HEK293 (cell line): ENCODE measurements around the gene TMEM184C.

Source experiments
- CTCF ChIA-PET: fragments of 350-600 bp; formaldehyde crosslinking; extraction: SDS; loops from one replicate; lab custom pipeline; 2021; ENCODE audit warnings: antibody characterized with exemption; lab: Yijun Ruan, JAX
- POLR2A ChIA-PET: fragments of 300-600 bp; formaldehyde crosslinking; extraction: SDS; loops from one replicate; lab custom pipeline; 2020; ENCODE audit warnings: antibody characterized with exemption, inconsistent platforms; lab: Yijun Ruan, JAX
- H3K27ac ChIP-seq: fragments of 200-500 bp; sonication (Bioruptor generic); 2 replicates; pipeline ENCODE4 v1.5.1; 2014; ENCODE audit warnings: low read depth, low read length, control low read depth, inconsistent platforms; ENCODE audit errors: extremely low read depth
- H3K36me3 ChIP-seq, 2 experiments: fragments of 200-500 bp in 1 of 2; sonication (Bioruptor generic) in 1 of 2; 1 replicate in 1 of 2; 2 replicates in 1 of 2; pipeline ENCODE4 v1.5.1; 2014 to 2017; ENCODE audit warnings: inconsistent platforms in 2 of 2, low read length in 2 of 2; ENCODE audit not compliant: control insufficient read depth in 2 of 2, insufficient read depth in 1 of 2
- H3K4me1 ChIP-seq: fragments of 200-500 bp; sonication (Bioruptor generic); 2 replicates; pipeline ENCODE4 v1.5.1; 2014; ENCODE audit warnings: mild to moderate bottlenecking, low read length, inconsistent platforms; ENCODE audit not compliant: control insufficient read depth, insufficient read depth
- H3K4me3 ChIP-seq: 2 replicates; pipeline ENCODE4 v1.5.1; 2011; ENCODE audit warnings: low read depth, mild to moderate bottlenecking, control low read depth, low read length, moderate library complexity
- H3K9me3 ChIP-seq: fragments of 200-500 bp; sonication (Bioruptor generic); 2 replicates; pipeline ENCODE4 v1.5.1; 2014; ENCODE audit warnings: low read depth, low read length, inconsistent platforms; ENCODE audit not compliant: control insufficient read depth, insufficient read depth
- PRDM4 ChIP-seq: fragments of 450-650 bp; formaldehyde crosslinking; IDR thresholded peaks from 2 replicates; pipeline ENCODE4 v1.5.1; 2017; ENCODE audit warnings: missing biosample characterization, missing genetic modification characterization
- ZBTB26 ChIP-seq: fragments of 450-650 bp; formaldehyde crosslinking; optimal IDR thresholded peaks from 2 replicates; pipeline ENCODE3; 2016; ENCODE audit warnings: missing biosample characterization, mild to moderate bottlenecking, missing genetic modification characterization
- ZBTB7A ChIP-seq: fragments of 450-650 bp; formaldehyde crosslinking; IDR thresholded peaks from 2 replicates; pipeline ENCODE4 v1.5.1; 2016; ENCODE audit warnings: low read depth, missing biosample characterization, missing genetic modification characterization
- ZEB2 ChIP-seq: fragments of 450-650 bp; formaldehyde crosslinking; IDR thresholded peaks from 2 replicates; pipeline ENCODE4 v1.5.1; 2016; ENCODE audit warnings: missing biosample characterization, missing genetic modification characterization
- ZFP37 ChIP-seq: fragments of 450-650 bp; formaldehyde crosslinking; IDR thresholded peaks from 2 replicates; pipeline ENCODE4 v1.5.1; 2016; ENCODE audit warnings: missing biosample characterization, missing genetic modification characterization
- ZNF114 ChIP-seq: fragments of 450-650 bp; formaldehyde crosslinking; IDR thresholded peaks from 2 replicates; pipeline ENCODE4 v1.5.0; 2017; ENCODE audit warnings: missing biosample characterization, missing genetic modification characterization
- ZNF341 ChIP-seq: fragments of 450-650 bp; formaldehyde crosslinking; IDR thresholded peaks from 2 replicates; pipeline ENCODE4; 2016; ENCODE audit warnings: low read depth, missing biosample characterization, missing genetic modification characterization
- ZNF350 ChIP-seq: fragments of 450-650 bp; formaldehyde crosslinking; IDR thresholded peaks from 2 replicates; pipeline ENCODE4 v1.5.0; 2017; ENCODE audit warnings: missing biosample characterization, mild to moderate bottlenecking, missing genetic modification characterization
- ZNF391 ChIP-seq: fragments of 450-650 bp; formaldehyde crosslinking; IDR thresholded peaks from 2 replicates; pipeline ENCODE4 v1.5.1; 2016; ENCODE audit warnings: low read depth, missing biosample characterization, missing genetic modification characterization, borderline replicate concordance
- ZNF501 ChIP-seq: fragments of 450-650 bp; formaldehyde crosslinking; IDR thresholded peaks from 2 replicates; pipeline ENCODE4 v1.5.1; 2016; ENCODE audit warnings: missing biosample characterization, missing genetic modification characterization
- ZNF776 ChIP-seq: fragments of 450-650 bp; formaldehyde crosslinking; IDR thresholded peaks from 2 replicates; pipeline ENCODE4 v1.5.0; 2017; ENCODE audit warnings: missing biosample characterization, missing genetic modification characterization, borderline replicate concordance
- ZSCAN16 ChIP-seq: fragments of 450-650 bp; formaldehyde crosslinking; IDR thresholded peaks from 2 replicates; pipeline ENCODE4 v1.5.1; 2016; ENCODE audit warnings: missing biosample characterization, missing genetic modification characterization
- ZSCAN30 ChIP-seq: fragments of 450-650 bp; IDR thresholded peaks from 2 replicates; pipeline ENCODE4 v1.5.1; 2018; ENCODE audit warnings: missing biosample characterization, mild to moderate bottlenecking, missing genetic modification characterization, moderate library complexity
- TF ChIP-seq, protein P1 (sequence below): fragments of 450-650 bp; formaldehyde crosslinking; IDR thresholded peaks from 2 replicates; pipeline ENCODE4 v1.5.1; 2016; ENCODE audit warnings: missing biosample characterization, missing genetic modification characterization

Gene TMEM184C

DNA sequence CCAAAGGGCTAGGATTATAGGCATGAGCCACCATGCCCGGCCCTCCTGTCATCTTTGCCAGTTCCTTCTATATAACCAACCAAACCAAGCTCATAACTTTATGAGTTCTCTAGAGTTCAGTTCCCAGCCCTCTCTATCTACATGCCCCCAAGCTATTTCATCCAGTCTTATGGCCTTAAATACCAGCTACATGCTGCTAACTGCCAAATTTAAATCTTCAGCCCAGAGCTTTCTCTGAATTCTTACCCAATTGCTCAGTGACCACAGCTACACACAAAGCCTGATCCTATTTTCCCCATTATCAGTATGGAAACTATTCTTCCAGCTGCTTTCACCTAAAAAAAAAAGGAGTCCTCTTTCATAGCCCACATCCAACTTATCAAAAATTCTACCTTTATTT is 23.1 kb downstream of the TMEM184C start:
- H3K4me1 ChIP-seq, result no peaks in the 10 kb centered on the region
- peaks cover 10 to 56% of the 10 kb centered on the region in 2 experiments for H3K36me3 ChIP-seq
- no peak overlapping the region for H3K4me3 ChIP-seq
- CTCF ChIA-PET, result interaction anchor here (0.6 to 1.0 kb wide), 2 partner anchors 11 to 225 kb away, joined by 4 to 5 read pairs; no protein-coding TSS in a partner anchor
- no peaks in the 10 kb centered on the region for H3K9me3 ChIP-seq
- no peak for TF ChIP-seq ZNF114 (tag by site-specific recombination)
- TF ChIP-seq PRDM4 (tag by site-specific recombination), result no peak
- TF ChIP-seq ZNF501, result no peak
- TF ChIP-seq, protein P1, sequence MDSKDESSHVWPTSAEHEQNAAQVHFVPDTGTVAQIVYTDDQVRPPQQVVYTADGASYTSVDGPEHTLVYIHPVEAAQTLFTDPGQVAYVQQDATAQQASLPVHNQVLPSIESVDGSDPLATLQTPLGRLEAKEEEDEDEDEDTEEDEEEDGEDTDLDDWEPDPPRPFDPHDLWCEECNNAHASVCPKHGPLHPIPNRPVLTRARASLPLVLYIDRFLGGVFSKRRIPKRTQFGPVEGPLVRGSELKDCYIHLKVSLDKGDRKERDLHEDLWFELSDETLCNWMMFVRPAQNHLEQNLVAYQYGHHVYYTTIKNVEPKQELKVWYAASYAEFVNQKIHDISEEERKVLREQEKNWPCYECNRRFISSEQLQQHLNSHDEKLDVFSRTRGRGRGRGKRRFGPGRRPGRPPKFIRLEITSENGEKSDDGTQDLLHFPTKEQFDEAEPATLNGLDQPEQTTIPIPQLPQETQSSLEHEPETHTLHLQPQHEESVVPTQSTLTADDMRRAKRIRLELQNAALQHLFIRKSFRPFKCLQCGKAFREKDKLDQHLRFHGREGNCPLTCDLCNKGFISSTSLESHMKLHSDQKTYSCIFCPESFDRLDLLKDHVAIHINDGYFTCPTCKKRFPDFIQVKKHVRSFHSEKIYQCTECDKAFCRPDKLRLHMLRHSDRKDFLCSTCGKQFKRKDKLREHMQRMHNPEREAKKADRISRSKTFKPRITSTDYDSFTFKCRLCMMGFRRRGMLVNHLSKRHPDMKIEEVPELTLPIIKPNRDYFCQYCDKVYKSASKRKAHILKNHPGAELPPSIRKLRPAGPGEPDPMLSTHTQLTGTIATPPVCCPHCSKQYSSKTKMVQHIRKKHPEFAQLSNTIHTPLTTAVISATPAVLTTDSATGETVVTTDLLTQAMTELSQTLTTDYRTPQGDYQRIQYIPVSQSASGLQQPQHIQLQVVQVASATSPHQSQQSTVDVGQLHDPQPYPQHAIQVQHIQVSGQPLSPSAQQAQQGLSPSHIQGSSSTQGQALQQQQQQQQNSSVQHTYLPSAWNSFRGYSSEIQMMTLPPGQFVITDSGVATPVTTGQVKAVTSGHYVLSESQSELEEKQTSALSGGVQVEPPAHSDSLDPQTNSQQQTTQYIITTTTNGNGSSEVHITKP (tag by site-specific recombination), result no peak
- no peak for TF ChIP-seq ZNF776 (tag by site-specific recombination)
- TF ChIP-seq ZNF391 (tag by site-specific recombination), result no peak
- TF ChIP-seq ZSCAN16 (tag by site-specific recombination), result no peak
- no peak for TF ChIP-seq ZBTB7A
- TF ChIP-seq ZNF341 (tag by site-specific recombination), result no peak
- TF ChIP-seq, all 188 proteins: peak for 0
- POLR2A ChIA-PET, result interaction anchor here (0.5 to 1.4 kb wide), 3 partner anchors 13 to 43 kb away, joined by 3 to 4 read pairs (median 4); partner anchors contain the start of gene TMEM184C
- no peak overlapping the region for H3K27ac ChIP-seq

DNA sequence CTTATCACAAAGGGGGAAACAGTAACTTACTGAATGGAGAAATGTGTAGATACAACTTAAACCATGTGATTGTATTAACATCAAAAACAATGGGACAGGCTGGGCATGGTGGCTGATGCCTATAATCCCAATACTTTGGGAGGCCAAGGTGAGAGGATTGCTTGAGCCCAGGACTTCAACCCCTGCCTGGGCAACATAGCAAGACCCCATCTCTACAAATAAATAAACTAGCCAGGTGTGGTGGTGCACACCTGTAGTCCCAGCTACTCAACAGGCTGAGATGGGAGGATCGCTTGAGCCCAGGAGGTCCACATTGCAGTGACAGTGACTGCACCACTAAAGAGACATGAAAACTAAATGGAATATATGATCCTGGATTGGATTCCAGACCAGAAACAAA is 26.4 kb downstream of the TMEM184C start:
- Histone ChIP-seq H3K27ac (no peak overlapping the region), H3K9me3 (no peaks in the 10 kb centered on the region), H3K4me1 (no peaks in the 10 kb centered on the region), H3K4me3 (no peak overlapping the region), H3K36me3 (peaks cover 0 to 32% of the 10 kb centered on the region in 2 experiments; a peak in 2 of 3 replicates)
- CTCF ChIA-PET, result interaction anchor here (0.6 to 3.1 kb wide), 3 partner anchors 223 kb away, joined by 3 to 15 read pairs (median 4); no protein-coding TSS in a partner anchor
- TF ChIP-seq ZEB2 (tag by site-specific recombination) (no peak), ZNF776 (tag by site-specific recombination) (no peak), ZNF350 (tag by site-specific recombination) (no peak), ZSCAN30 (tag by site-specific recombination) (no peak), ZFP37 (no peak), ZBTB26 (tag by site-specific recombination) (no peak)
- POLR2A ChIA-PET, result interaction anchor here (0.6 kb wide), 1 partner anchor 803 kb away, joined by 4 read pairs; no protein-coding TSS in a partner anchor
